Measurements from ENCODE around the gene LRRC8E. TPM values are rescaled to one million over a fixed set of nuclear protein-coding genes. Genes with fewer than 3 reads are reported as not detected.

Gene LRRC8E
- total RNA-seq, 1 donor from 2014 or later, result not detected

DNA sequence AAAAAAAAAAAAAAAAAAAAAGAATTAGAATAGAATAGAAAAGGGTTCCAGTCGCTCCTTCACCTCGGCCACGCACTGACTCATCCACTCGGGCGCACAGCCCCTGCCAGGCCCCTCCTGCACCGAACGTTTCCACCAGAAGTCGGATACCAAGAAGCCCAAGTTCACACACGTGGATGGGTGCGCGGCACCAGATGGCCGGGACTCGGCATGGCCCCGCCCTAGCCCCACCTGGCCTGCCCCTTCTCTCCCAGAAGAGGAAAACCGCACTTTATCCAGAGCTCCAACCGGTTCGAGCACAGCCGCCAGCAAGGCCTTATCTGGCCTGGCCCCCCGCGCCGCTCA, 20.0 kb upstream of the LRRC8E start:
- peak overlapping the region; percentile 38 for H3K4me3 Mint-ChIP-seq (ENCODE audit: unreplicated experiment)
- peaks cover 4% of the 10 kb centered on the region for H3K4me1 Mint-ChIP-seq (ENCODE audit: low read depth, unreplicated experiment)
- H3K9me3 Mint-ChIP-seq (ENCODE audit: unreplicated experiment), result peaks cover 13% of the 10 kb centered on the region
- H3K27ac Mint-ChIP-seq (ENCODE audit: unreplicated experiment), result no peak overlapping the region
- H3K27me3 Mint-ChIP-seq (ENCODE audit: unreplicated experiment), result peaks cover 31% of the 10 kb centered on the region
- TF ChIP-seq, protein P1, sequence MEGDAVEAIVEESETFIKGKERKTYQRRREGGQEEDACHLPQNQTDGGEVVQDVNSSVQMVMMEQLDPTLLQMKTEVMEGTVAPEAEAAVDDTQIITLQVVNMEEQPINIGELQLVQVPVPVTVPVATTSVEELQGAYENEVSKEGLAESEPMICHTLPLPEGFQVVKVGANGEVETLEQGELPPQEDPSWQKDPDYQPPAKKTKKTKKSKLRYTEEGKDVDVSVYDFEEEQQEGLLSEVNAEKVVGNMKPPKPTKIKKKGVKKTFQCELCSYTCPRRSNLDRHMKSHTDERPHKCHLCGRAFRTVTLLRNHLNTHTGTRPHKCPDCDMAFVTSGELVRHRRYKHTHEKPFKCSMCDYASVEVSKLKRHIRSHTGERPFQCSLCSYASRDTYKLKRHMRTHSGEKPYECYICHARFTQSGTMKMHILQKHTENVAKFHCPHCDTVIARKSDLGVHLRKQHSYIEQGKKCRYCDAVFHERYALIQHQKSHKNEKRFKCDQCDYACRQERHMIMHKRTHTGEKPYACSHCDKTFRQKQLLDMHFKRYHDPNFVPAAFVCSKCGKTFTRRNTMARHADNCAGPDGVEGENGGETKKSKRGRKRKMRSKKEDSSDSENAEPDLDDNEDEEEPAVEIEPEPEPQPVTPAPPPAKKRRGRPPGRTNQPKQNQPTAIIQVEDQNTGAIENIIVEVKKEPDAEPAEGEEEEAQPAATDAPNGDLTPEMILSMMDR (IDR thresholded peaks at IDR 0.05; ENCODE audit: partially characterized antibody, unreplicated experiment), result no peak
- H3K36me3 Mint-ChIP-seq (ENCODE audit: unreplicated experiment), result no peaks in the 10 kb centered on the region
- no peak for DNase-seq

DNA sequence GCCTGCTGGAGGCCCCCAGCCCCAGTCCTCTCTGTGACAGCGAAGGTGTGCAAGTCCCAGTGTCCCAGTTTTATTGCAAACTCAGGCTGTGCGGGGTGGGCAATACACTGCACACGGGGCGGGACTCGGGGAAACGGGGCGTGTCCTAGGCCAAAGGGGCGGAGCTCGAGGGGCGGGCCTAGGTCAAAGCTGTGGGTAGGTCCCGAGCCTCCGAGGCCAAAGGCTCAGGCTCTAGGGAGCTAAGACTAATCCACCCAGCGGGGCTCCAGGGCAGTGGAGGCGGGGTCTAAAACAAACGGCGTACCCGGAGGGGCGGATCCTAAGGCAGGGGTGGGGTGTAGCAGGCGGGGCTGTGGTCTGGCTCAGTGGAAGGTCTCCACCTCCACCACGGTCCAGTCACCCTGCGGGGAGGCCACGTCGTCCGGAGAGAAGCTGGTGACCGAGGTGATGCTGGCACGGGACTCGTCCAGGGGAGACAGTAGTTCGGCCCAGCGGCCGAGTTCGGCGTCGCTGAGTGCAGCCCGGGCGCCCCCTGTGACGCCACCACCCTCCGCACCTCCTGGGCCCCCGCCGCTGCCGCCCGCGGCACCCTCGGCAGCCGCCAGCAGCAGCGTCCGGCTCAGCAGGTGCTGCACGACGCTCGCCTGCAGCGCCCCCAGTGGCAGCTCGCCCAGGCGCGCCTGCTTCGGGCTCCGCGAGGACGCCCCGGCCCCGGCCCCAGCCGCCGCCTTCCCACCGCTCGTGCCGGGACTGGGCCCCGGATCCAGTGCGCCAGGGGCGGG, 19.4 kb upstream of the LRRC8E start:
- peaks cover 4% of the 10 kb centered on the region for H3K4me1 Mint-ChIP-seq (ENCODE audit: low read depth, unreplicated experiment)
- TF ChIP-seq, protein P1 (IDR thresholded peaks at IDR 0.05; ENCODE audit: partially characterized antibody, unreplicated experiment), result peak; percentile 94
- peak overlapping the region; percentile 59 for H3K4me3 Mint-ChIP-seq (ENCODE audit: unreplicated experiment)
- H3K27ac Mint-ChIP-seq (ENCODE audit: unreplicated experiment), result peak overlapping the region; percentile 66
- no peaks in the 10 kb centered on the region for H3K36me3 Mint-ChIP-seq (ENCODE audit: unreplicated experiment)
- peaks cover 32% of the 10 kb centered on the region for H3K27me3 Mint-ChIP-seq (ENCODE audit: unreplicated experiment)
- peak; percentile 82 for DNase-seq
- peaks cover 13% of the 10 kb centered on the region for H3K9me3 Mint-ChIP-seq (ENCODE audit: unreplicated experiment)

DNA sequence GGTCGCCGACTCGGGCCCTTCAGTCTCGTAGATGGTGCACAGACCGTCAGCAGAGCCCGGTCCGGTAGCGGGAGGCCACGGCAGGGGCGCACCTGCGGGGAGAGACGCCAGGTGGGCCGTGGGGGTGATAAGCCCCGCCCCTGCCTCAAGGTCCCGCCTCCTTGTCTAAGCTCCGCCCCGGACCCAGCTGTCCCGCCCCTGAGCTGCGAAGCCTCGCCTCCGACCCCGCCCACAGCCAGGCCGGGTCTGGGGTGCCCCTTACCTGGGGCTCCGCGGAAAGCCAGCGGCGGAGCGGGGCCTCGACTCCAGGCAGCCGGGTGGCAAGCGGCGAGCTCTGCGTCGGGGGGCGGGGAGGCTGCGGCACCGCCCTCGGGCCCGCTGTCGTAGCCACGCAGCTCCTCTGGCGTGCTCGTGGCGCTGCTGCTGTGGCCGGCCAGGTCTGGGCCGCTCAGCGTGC, 18.8 kb upstream of the LRRC8E start:
- no peak overlapping the region for H3K4me3 Mint-ChIP-seq (ENCODE audit: unreplicated experiment)
- TF ChIP-seq, protein P1 (IDR thresholded peaks at IDR 0.05; ENCODE audit: partially characterized antibody, unreplicated experiment), result peak; percentile 55
- DNase-seq, result peak; percentile 66
- H3K36me3 Mint-ChIP-seq (ENCODE audit: unreplicated experiment), result no peaks in the 10 kb centered on the region
- peaks cover 4% of the 10 kb centered on the region for H3K4me1 Mint-ChIP-seq (ENCODE audit: low read depth, unreplicated experiment)
- H3K9me3 Mint-ChIP-seq (ENCODE audit: unreplicated experiment), result peaks cover 13% of the 10 kb centered on the region
- H3K27ac Mint-ChIP-seq (ENCODE audit: unreplicated experiment), result no peak overlapping the region
- H3K27me3 Mint-ChIP-seq (ENCODE audit: unreplicated experiment), result peaks cover 29% of the 10 kb centered on the region

DNA sequence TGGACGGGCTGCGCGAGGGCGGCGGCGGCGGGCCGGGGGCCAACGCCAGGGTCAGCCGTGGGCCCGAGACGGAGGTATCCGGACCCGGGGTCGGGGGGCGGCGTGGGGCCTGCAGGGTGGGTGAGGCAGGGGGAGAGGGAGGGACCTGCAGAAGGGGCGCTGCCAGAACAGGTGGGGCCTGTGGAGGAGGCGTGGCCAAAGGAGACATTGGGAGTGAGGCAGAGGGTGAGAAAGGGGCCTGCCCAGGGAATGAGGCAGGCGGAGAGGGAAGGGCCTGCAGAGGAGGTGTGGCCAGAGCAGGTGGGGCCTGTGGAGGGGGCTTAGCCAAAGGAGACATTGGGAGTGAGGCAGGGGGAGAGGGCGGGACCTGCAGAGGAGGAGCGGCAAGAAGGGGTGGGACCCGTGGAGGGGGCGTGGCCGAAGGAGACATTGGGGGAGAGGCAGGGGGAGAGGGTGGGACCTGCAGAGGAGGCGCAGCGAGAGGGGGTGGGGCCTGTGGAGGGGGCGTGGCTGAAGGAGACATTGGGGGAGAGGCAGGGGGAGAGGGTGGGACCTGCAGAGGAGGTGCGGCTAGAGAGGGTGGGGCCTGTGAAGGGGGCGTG, 18.3 kb upstream of the LRRC8E start:
- no peak overlapping the region for H3K4me3 Mint-ChIP-seq (ENCODE audit: unreplicated experiment)
- TF ChIP-seq, protein P1 (IDR thresholded peaks at IDR 0.05; ENCODE audit: partially characterized antibody, unreplicated experiment), result no peak
- H3K27ac Mint-ChIP-seq (ENCODE audit: unreplicated experiment), result no peak overlapping the region
- H3K27me3 Mint-ChIP-seq (ENCODE audit: unreplicated experiment), result peaks cover 27% of the 10 kb centered on the region
- peak; percentile 58 for DNase-seq
- peaks cover 4% of the 10 kb centered on the region for H3K4me1 Mint-ChIP-seq (ENCODE audit: low read depth, unreplicated experiment)
- no peaks in the 10 kb centered on the region for H3K36me3 Mint-ChIP-seq (ENCODE audit: unreplicated experiment)
- H3K9me3 Mint-ChIP-seq (ENCODE audit: unreplicated experiment), result peaks cover 10% of the 10 kb centered on the region
